ENCODE data around the gene CSPG4.

CSPG4 gene

DNA sequence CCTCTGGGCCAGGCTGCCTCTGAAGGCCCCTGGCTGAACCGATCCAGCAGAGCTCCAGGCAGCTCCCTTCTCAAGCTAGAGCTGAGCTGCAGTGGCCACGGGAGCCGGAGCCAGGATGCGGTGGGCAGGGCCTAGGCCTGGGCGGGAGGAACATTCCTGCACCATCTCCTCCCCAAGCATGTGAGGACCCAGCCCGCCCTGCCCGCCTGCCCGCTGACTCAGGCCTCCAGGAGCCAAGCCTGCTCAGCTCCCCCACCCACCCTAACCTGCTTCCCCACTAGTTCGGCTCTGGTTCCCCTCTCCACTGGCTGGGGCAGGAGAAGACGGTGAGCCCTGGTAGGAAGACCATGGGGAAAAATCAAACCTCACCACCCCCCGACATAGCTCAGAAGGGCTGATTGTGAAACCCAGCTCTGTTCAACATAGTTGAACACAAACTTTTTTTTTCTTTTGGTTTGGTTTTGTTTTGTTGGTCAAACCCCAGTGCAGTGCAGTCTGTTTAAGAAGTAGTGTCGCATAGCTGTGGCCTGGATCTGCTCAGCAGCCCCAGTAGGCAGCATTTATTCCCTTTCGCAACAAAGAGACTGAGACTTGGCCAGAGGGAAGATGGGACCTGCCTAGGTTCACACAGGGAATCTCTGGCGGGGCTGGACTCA lies 51.4 kb downstream of the CSPG4 start:
- TF ChIP-seq, protein P1, sequence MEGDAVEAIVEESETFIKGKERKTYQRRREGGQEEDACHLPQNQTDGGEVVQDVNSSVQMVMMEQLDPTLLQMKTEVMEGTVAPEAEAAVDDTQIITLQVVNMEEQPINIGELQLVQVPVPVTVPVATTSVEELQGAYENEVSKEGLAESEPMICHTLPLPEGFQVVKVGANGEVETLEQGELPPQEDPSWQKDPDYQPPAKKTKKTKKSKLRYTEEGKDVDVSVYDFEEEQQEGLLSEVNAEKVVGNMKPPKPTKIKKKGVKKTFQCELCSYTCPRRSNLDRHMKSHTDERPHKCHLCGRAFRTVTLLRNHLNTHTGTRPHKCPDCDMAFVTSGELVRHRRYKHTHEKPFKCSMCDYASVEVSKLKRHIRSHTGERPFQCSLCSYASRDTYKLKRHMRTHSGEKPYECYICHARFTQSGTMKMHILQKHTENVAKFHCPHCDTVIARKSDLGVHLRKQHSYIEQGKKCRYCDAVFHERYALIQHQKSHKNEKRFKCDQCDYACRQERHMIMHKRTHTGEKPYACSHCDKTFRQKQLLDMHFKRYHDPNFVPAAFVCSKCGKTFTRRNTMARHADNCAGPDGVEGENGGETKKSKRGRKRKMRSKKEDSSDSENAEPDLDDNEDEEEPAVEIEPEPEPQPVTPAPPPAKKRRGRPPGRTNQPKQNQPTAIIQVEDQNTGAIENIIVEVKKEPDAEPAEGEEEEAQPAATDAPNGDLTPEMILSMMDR (IDR thresholded peaks at IDR 0.05; ENCODE audit: extremely low read depth, missing control alignments) = no peak
- no peak for DNase-seq (ENCODE audit: low spot score)

DNA sequence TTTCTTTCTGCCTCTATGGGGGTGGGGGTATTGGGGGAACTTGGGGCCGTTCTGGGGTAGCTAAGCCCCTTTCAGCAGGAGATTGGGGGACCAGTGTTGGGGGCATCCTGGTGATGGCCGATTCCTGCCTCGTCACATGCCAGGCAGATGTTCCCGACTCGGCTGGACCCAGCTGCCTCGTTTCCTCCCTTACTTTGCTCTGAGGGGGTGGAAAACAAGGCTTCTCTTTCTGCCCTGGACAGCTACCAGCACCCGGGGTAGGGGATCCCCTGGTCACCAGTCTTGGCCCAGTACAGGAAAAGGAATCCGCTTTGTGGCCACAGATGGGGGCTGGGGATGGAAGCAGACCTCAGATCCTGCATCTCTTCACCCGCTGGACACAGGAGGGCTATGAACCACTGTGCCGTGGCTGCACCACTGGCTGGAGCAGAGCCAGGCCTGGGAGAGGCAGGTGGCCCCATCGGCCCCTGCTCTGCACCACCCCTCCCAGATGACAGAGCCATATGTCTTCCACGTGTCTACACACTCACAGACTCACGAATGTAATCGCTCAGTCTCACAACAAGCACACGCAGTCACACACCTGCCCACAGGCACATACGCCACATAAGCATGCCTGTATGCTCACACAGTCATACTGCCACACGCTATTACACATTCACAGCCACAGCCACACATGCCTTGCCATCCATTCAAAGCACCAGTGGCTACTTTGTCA lies 52.6 kb downstream of the CSPG4 start:
- TF ChIP-seq, protein P1 (IDR thresholded peaks at IDR 0.05; ENCODE audit: extremely low read depth, missing control alignments) = no peak

DNA sequence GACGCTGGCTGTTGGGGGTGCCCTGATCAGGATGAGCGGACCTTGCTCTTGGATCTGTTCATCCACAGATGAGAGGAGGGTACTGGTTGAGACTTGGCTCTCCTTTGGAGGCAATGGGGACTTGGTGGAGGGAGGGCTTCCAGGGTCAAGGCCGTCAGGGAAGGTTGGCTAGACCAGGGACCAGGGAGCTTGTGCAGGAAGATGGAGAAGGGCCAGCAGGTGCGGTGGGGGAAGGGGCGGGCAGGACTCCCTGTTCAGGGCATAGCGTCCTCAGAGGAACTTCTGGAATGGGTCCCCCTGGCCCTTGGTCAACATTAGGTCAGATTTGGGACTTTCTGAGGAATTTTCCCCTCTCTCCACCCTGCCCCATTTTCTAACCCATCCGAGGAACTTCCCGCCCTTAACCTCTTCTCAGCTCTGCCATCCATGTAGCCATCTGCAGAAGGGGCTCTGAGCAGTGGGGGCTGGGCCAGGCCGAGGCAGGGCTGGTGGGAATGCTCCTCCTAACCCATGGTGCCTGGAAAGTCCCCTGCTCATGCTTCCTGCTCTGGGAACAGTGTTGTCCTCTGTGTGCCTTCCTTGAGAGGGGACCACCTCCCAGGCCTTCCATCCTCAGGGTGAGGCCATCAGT lies 53.4 kb downstream of the CSPG4 start:
- TF ChIP-seq, protein P1 (IDR thresholded peaks at IDR 0.05; ENCODE audit: extremely low read depth, missing control alignments) = no peak

More for the DNA sequence above, 52.6 kb downstream of the CSPG4 start:
- no peak for DNase-seq (ENCODE audit: low spot score)

DNA sequence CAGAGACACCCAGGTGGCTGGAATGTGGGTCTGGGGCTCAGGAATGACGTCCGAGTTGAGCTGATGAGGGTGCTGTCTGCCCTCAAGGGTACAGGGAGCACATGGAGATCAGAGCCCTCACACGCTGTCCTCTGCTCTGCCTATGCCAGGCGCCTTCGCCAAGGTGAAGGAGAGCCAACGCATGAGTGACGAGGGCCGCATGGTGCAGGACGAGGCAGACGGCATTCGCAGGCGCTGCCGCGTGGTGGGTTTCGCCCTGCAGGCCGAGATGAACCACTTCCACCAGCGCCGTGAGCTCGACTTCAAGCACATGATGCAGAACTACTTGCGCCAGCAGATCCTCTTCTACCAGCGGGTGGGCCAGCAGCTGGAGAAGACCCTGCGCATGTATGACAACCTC lies 55.8 kb downstream of the CSPG4 start:
- TF ChIP-seq, protein P1 (IDR thresholded peaks at IDR 0.05; ENCODE audit: extremely low read depth, missing control alignments) = no peak
- no peak for DNase-seq (ENCODE audit: low spot score)

More for the DNA sequence above, 53.4 kb downstream of the CSPG4 start:
- DNase-seq (ENCODE audit: low spot score) = no peak

DNA sequence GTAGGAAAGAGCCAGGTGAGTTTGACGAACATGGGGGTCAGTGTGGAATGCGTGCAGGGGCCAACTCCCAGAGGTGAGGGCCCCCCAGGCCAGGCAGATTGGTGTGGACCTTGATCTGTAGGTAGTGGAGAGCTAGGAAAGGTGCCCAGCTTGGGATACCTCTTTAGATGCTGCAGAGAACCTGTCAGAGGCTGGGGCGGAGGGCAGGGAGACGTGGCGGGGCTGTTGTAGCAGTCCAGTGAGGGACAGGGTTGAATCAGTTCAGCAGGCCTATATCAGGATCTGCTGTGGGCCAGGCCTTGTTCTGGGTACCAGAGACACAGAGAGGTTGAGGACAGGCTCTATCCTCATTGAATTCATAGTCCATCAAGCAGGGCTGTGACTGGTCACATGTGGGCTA lies 56.3 kb downstream of the CSPG4 start:
- TF ChIP-seq, protein P1 (IDR thresholded peaks at IDR 0.05; ENCODE audit: extremely low read depth, missing control alignments) = no peak
- DNase-seq (ENCODE audit: low spot score) = no peak

DNA sequence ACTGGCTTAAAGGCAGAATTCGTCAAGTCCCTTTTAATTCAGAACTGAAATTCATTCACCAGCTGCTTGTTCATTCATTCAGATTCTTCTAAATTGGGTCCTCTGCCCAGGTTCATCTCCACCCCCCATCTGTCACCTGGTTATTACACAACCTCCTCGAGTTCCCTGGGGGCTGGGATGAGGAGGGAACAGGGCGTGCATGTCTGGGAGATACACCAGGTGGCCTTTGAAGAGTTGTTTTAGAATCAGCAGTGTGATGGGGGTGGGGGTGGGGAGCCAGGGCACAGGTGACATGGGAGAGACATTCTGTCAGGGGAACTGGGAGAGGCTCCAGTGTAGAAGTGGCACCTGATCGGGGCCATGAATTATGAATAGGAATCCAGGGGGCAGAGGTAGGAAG lies 56.7 kb downstream of the CSPG4 start:
- TF ChIP-seq, protein P1 (IDR thresholded peaks at IDR 0.05; ENCODE audit: extremely low read depth, missing control alignments) = no peak
- DNase-seq (ENCODE audit: low spot score) = no peak

All from GM20000 (cell line).